ENCODE results near the gene ACBD6. TPM values are rescaled to one million over a fixed set of nuclear protein-coding genes. Genes with fewer than 3 reads are reported as not detected.
"Not testable (repeated sequence)": the region's sequence is repeated elsewhere in the genome, so short reads cannot be mapped to it uniquely, and the experiment has no call there.

Gene ACBD6
- total RNA-seq, 1 experiment from 2014 or later = 73.6 TPM

DNA sequence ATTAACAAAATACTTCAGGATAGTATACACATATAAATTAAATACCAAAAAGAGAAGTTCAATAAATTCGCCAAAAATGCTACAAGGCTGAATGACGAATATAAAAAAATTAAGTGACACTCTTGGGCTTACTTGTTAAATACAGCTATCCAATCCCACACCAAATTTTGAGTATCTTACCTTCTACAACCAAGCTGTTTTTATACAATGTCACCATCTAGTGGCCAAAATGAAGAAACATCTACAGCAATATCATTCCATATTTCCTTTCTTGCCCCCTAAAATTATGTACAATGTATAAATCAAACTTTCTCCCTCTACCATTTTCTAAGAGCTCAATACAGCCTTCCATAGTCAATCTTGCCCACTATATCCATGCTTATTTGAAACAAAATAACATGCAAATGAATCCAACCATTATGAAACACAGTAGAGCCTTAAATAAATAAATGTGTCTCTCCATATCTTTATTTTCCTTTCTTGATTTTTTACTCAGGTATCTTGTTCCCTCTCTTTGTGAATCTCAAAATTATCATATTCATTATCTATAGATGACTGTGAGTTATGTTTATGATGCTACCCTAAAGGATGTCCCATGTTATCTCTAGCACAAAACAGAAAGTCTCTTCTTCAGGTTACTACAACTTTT is 86.3 kb downstream of the ACBD6 start:
- TF ChIP-seq, protein P1, sequence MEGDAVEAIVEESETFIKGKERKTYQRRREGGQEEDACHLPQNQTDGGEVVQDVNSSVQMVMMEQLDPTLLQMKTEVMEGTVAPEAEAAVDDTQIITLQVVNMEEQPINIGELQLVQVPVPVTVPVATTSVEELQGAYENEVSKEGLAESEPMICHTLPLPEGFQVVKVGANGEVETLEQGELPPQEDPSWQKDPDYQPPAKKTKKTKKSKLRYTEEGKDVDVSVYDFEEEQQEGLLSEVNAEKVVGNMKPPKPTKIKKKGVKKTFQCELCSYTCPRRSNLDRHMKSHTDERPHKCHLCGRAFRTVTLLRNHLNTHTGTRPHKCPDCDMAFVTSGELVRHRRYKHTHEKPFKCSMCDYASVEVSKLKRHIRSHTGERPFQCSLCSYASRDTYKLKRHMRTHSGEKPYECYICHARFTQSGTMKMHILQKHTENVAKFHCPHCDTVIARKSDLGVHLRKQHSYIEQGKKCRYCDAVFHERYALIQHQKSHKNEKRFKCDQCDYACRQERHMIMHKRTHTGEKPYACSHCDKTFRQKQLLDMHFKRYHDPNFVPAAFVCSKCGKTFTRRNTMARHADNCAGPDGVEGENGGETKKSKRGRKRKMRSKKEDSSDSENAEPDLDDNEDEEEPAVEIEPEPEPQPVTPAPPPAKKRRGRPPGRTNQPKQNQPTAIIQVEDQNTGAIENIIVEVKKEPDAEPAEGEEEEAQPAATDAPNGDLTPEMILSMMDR (IDR thresholded peaks at IDR 0.05; ENCODE audit: unreplicated experiment) = peak; percentile 63
- no peak for DNase-seq
- no peak overlapping the region for H3K27ac Mint-ChIP-seq (ENCODE audit: unreplicated experiment)
- intact Hi-C loops (cut with micrococcal nuclease; ENCODE audit: unreplicated experiment) = loop anchor here (1.0 to 5.0 kb wide), 4 partner anchors 51 to 226 kb away; no protein-coding TSS in a partner anchor
- BruUV-seq (replicated peaks) = no TSS peak
- no peak overlapping the region for H3K4me3 Mint-ChIP-seq (ENCODE audit: low read depth, unreplicated experiment)
- CTCF ChIA-PET = interaction anchor here (0.7 to 1.2 kb wide), 8 partner anchors 13 to 397 kb away, joined by 3 to 11 read pairs (median 4); no protein-coding TSS in a partner anchor
- no peaks in the 10 kb centered on the region for H3K27me3 Mint-ChIP-seq (ENCODE audit: unreplicated experiment)
- no peaks in the 10 kb centered on the region for H3K4me1 Mint-ChIP-seq (ENCODE audit: low read depth, unreplicated experiment)
- no peaks in the 10 kb centered on the region for H3K36me3 Mint-ChIP-seq (ENCODE audit: insufficient read depth, unreplicated experiment)
- H3K9me3 Mint-ChIP-seq (ENCODE audit: low read depth, unreplicated experiment) = no peaks in the 10 kb centered on the region

DNA sequence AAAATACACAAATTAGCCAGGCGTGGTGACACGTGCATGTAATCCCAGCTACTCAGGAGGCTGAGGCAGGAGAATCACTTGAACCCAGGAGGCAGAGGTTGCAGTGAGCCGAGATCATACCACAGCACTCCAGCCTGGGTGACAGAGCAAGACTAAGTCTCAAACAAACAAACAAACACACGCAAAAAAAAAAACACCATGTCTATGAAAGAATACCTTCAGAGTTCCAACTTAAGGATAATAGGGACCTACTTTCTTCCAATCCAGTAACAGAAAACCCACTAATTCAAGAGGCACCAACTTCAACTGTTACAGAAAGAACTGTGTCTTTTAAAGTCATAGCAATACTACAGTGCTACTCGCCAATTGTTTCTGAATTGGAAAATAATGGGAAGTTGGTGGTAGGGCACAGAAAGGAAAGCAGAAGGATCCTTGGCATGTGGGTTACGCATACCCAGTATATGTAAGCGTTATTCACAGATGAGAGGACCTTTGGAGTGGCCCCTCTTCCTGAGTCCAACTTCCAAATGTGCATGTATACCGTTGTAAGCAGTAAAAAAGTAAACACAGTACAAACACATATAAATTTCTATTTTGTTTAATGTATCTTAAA is 87.0 kb downstream of the ACBD6 start:
- no peaks in the 10 kb centered on the region for H3K9me3 Mint-ChIP-seq (ENCODE audit: low read depth, unreplicated experiment)
- BruUV-seq (replicated peaks) = no TSS peak
- H3K36me3 Mint-ChIP-seq (ENCODE audit: insufficient read depth, unreplicated experiment) = no peaks in the 10 kb centered on the region
- H3K27ac Mint-ChIP-seq (ENCODE audit: unreplicated experiment) = no peak overlapping the region
- no peak overlapping the region for H3K4me3 Mint-ChIP-seq (ENCODE audit: low read depth, unreplicated experiment)
- CTCF ChIA-PET = interaction anchor here (0.7 to 1.2 kb wide), 8 partner anchors 14 to 398 kb away, joined by 3 to 11 read pairs (median 4); no protein-coding TSS in a partner anchor
- DNase-seq = no peak
- H3K4me1 Mint-ChIP-seq (ENCODE audit: low read depth, unreplicated experiment) = no peaks in the 10 kb centered on the region
- intact Hi-C loops (cut with micrococcal nuclease; ENCODE audit: unreplicated experiment) = loop anchor here (5.0 kb wide), 1 partner anchor 143 kb away; no protein-coding TSS in a partner anchor
- TF ChIP-seq, protein P1 (IDR thresholded peaks at IDR 0.05; ENCODE audit: unreplicated experiment) = no peak
- no peaks in the 10 kb centered on the region for H3K27me3 Mint-ChIP-seq (ENCODE audit: unreplicated experiment)

DNA sequence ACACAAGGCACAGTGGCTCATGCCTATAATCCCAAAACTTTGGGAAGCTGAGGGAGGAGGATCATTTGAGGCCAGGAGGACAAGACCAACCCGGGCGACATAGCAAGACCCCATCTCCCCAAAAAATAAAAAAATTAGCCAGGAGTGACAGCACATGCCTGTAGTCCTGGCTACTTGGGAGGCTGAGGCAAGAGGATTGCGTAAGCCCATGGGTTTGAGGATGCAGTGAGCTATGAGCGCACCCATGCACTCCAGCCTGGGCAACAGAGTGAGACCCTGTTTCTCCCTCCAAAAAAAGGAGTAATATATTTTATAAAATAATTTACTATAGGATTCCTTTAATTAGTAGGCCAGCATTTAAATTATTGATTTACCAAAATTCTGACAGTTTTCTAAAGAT is 89.8 kb downstream of the ACBD6 start:
- intact Hi-C loops (cut with micrococcal nuclease; ENCODE audit: unreplicated experiment) = no loop called here
- TF ChIP-seq, protein P1 (IDR thresholded peaks at IDR 0.05; ENCODE audit: unreplicated experiment) = no peak
- H3K36me3 Mint-ChIP-seq (ENCODE audit: insufficient read depth, unreplicated experiment) = no peaks in the 10 kb centered on the region
- no peaks in the 10 kb centered on the region for H3K27me3 Mint-ChIP-seq (ENCODE audit: unreplicated experiment)
- H3K27ac Mint-ChIP-seq (ENCODE audit: unreplicated experiment) = no peak overlapping the region
- DNase-seq = no peak
- no peak overlapping the region for H3K4me3 Mint-ChIP-seq (ENCODE audit: low read depth, unreplicated experiment)
- no TSS peak for BruUV-seq (replicated peaks)
- no peaks in the 10 kb centered on the region for H3K4me1 Mint-ChIP-seq (ENCODE audit: low read depth, unreplicated experiment)
- H3K9me3 Mint-ChIP-seq (ENCODE audit: low read depth, unreplicated experiment) = no peaks in the 10 kb centered on the region
- CTCF ChIA-PET = interaction anchor here (0.6 kb wide), 1 partner anchor 177 kb away, joined by 3 read pairs; no protein-coding TSS in a partner anchor

DNA sequence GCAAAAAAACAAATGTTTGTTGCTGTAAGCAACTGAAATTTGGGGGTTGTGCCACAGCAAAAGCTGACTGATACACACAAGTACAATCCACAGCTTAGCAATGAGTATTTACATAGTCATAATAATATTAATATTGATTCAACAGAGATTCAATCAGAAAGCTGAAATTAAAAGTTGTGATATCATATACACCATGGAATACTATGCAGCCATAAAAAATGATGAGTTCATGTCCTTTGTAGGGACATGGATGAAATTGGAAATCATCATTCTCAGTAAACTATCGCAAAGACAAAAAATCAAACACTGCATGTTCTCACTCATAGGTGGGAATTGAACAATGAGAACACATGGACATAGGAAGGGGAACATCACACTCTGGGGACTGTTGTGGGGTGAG is 94.2 kb downstream of the ACBD6 start:
- H3K4me3 Mint-ChIP-seq (ENCODE audit: low read depth, unreplicated experiment); DNase-seq; BruUV-seq (replicated peaks); H3K27ac Mint-ChIP-seq (ENCODE audit: unreplicated experiment); H3K9me3 Mint-ChIP-seq (ENCODE audit: low read depth, unreplicated experiment); CTCF ChIA-PET; H3K36me3 Mint-ChIP-seq (ENCODE audit: insufficient read depth, unreplicated experiment); H3K4me1 Mint-ChIP-seq (ENCODE audit: low read depth, unreplicated experiment); intact Hi-C loops (cut with micrococcal nuclease; ENCODE audit: unreplicated experiment); H3K27me3 Mint-ChIP-seq (ENCODE audit: unreplicated experiment): not testable (repeated sequence)

DNA sequence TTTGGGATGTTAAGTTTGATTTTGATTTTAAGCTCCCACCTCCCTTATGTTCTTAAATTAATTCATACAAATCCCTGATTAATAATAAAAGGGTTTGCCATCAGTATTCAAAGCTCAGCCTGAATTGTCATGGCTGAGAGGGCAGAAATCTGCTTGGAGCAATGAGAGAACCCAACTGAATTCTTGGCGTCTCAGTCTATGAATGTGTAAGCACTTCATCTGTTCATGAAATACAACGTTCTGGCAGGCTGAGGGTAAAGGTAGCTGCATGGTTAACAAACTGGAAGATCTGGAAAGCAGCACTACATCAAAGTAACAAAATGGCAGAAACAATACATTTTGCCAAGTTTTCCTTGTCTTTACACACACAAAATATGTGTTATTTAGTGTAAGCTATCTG is 95.3 kb downstream of the ACBD6 start:
- BruUV-seq (replicated peaks) = no TSS peak
- CTCF ChIA-PET = no interaction called here
- no peak for DNase-seq
- TF ChIP-seq, protein P1 (IDR thresholded peaks at IDR 0.05; ENCODE audit: unreplicated experiment) = no peak
- intact Hi-C loops (cut with micrococcal nuclease; ENCODE audit: unreplicated experiment) = no loop called here
- Mint-ChIP-seq H3K27ac (ENCODE audit: unreplicated experiment) (no peak overlapping the region), H3K9me3 (ENCODE audit: low read depth, unreplicated experiment) (no peaks in the 10 kb centered on the region), H3K27me3 (ENCODE audit: unreplicated experiment) (no peaks in the 10 kb centered on the region), H3K4me3 (ENCODE audit: low read depth, unreplicated experiment) (no peak overlapping the region), H3K36me3 (ENCODE audit: insufficient read depth, unreplicated experiment) (no peaks in the 10 kb centered on the region), H3K4me1 (ENCODE audit: low read depth, unreplicated experiment) (no peaks in the 10 kb centered on the region)
